Lung microvascular endothelial cell (primary cell): ENCODE data around the gene SCEL. TPM values are rescaled to one million over a fixed set of nuclear protein-coding genes. Genes with fewer than 3 reads are reported as not detected.
"Not testable (repeated sequence)": the region's sequence is repeated elsewhere in the genome, so short reads cannot be mapped to it uniquely, and the experiment has no call there.

ENCODE experiments used
- DNase-seq, 2 donors: peaks; one replicate each; pipeline versions ENCODE4 v3.0.0 to v3.0.0-alpha.2; 2010; ENCODE audit warnings: low read depth in 2 of 2
- total RNA-seq: library from RNA; depleted of rRNA; stranded (reverse); fragments of >200 nt; gene quantifications from 2 replicates; pipeline ENCODE4 v1.2.1, GENCODE V29; 2014

SCEL gene
- total RNA-seq, 1 donor from 2014 or later = not detected

DNA sequence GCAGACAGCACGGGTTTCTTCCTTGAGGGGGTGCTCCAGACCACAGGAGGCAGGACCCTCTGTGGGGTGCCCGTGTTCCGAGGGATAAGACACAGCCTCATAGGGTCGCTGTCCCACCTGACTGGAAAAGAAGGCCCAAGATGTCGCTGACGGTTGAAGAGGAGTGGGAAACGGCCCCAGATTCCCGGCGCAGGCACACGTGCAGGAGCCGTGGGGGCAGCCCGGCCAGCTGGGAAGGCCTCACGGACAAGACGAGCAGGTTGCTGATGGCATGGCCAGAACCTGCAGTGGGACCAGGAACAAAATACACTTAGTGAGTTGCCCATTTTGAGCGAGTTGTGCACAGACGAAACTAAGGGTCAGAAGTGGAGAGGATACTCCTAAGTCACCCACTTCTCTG is 126.8 kb downstream of the SCEL start:
- not testable (repeated sequence) for DNase-seq

DNA sequence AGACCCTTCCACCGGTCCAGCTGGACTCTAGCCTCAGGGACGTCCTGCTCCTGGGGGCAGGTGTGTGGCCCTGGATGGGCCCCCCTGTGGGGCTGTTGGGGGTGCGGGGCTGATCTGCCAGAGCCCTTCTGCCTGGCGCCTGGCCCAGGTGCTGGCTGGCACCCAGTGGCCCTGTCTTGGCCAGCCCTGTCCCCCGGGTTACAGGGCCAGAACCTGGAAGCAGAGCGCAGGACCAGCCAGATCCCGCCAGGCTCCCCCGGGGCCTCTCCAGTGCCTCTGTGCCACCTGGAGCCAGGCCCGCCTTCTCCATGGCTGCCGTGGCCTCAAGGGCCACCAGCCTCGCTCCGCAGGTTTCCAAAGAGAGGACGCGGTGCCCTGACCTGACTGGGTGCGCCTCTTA is 127.3 kb downstream of the SCEL start:
- not testable (repeated sequence) for DNase-seq

DNA sequence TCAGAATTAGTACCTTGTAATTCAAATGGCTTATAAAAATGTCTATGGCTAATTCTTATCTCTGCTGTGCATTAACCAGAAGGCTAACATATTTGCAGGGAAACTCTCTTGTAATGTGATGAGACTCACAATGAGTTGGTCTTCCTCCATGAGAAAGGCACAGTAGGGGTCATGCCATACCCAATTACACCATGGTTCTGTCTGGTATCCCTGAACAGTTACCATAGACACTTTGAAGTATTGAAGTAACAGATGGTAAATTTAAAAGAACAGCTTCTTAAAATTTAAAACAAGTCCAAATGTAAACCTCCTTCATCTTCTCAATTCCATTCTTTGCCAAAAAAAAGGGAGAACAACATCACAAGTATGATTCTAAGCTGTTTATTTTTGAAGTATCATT is 139.3 kb downstream of the SCEL start:
- no peak for DNase-seq

DNA sequence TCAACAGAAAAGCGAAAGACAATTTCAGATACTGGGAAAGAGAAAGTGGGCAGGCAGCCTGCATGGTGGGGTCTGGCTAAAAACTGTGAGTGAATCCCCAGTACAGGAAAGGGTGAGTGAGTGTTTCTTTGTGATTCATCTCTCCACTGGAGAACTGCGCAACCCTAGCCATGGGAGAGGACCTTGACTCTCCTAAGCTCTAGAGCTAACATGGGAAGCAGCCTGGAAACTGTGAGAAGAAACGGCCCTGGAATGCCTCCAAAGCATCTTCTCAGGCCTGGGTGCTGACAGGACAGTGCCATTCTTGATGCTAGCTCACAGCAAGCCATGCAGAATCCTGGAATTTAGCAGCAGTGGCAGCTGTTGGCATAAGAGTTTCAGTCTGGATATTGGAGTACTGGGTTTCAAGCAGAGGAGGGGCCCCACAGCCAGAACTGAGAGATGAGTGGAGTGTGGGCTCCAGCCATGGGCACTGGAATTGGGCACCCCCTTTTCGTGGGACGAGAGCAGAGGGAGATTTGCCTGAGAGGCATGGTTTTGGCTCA is 143.3 kb downstream of the SCEL start:
- no peak for DNase-seq

GRCh38 chr13:77687799-77688198 is 152.3 kb downstream of the SCEL start:
- no peak for DNase-seq

DNA sequence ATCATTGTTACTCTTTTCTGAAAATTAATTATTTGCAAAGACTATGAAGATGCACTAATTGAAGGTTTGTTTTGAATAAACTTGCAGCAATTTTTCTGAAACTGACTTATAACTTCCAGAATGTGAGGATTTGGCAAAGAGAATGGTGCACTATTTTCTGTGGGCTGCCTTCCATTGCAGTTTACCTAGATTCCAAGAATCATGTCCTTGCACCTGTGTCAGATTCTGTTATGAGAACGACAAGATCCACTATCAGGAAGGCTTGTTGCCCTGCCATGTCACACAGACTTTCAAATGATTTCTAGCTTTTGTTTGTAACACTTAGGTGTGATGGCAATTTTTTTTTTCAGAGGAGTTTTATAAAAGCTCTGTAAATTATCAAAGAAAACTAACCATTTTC is 156.4 kb downstream of the SCEL start:
- no peak for DNase-seq

- no peak for DNase-seq
Observed at GRCh38 chr13:77692746-77693448, 157.4 kb downstream of the SCEL start.

DNA sequence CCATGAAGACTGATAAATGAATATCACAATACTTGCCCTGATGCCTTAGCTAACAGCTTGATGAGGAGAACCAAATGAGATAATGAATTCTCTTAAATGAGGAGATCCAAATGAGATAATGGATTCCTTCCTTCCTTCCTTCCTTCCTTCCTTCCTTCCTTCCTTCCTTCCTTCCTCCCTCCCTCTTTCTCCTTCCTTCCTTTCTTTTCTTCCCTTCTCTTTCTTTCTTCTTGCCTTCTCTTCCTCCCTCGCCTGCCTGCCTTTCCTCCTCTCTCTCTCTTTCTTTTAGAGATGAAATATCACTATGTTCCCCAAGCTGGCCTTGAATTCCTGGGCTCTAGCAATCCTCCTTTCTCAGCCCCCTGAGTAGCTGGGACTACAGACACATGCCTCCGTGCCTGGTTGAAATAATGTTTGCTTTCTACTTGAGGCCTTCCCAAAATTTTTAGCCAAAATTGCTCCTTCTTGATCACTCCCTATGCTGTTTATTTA is 158.0 kb downstream of the SCEL start:
- DNase-seq = no peak

Other genes with a start within 250 kb of the SCEL start
- 93.1 and 120 TPM in 2 replicates for gene MYCBP2, start 208.6 kb upstream of the SCEL start, total RNA-seq
- 3.3 and 8.5 TPM in 2 replicates for gene SLAIN1, start 162.0 kb downstream of the SCEL start, total RNA-seq